Activated CD4-positive, CD25-positive, alpha-beta regulatory T cell treated with anti-CD3 and anti-CD28 coated beads, Interleukin-2, amount 50 U/mL, for 16 hours (primary cell): ENCODE data around the gene OR2V2.
"Not testable (repeated sequence)": the region's sequence is repeated elsewhere in the genome, so short reads cannot be mapped to it uniquely, and the experiment has no call there.

ENCODE experiments used
- DNase-seq: peaks from one replicate; pipeline ENCODE4 v3.0.0-alpha.2; 2020; ENCODE audit warnings: low read depth, low spot score

Gene OR2V2

GRCh38 chr5:181169459-181170236 is 22.3 kb downstream of the OR2V2 start:
- peak; percentile 59 for DNase-seq

- DNase-seq = no peak
These were observed 22.9 kb downstream of the OR2V2 start for GRCh38 chr5:181170237-181170825.

GRCh38 chr5:181170996-181171395 is 23.6 kb downstream of the OR2V2 start:
- DNase-seq = no peak

DNA sequence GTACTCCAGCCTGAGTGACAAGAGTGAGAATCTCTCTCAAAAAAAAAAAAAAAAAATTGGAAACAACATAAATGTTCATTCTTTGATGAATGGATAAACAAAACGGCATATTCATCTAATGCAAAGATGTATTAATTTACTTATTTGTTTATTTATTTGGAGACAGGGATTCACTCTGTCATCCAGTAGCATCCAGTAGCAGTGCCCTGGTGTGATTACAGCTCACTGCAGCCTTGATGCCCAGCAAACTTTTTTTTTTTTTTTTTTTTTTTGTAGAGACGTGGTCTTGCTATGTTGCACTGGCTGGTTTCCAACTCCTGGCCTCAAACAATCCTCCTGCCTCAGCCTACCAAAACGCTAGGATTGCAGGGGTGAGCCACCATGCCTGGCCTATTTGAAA is 24.4 kb downstream of the OR2V2 start:
- DNase-seq = no peak

GRCh38 chr5:181173027-181173419 is 25.6 kb downstream of the OR2V2 start:
- DNase-seq = no peak

DNA sequence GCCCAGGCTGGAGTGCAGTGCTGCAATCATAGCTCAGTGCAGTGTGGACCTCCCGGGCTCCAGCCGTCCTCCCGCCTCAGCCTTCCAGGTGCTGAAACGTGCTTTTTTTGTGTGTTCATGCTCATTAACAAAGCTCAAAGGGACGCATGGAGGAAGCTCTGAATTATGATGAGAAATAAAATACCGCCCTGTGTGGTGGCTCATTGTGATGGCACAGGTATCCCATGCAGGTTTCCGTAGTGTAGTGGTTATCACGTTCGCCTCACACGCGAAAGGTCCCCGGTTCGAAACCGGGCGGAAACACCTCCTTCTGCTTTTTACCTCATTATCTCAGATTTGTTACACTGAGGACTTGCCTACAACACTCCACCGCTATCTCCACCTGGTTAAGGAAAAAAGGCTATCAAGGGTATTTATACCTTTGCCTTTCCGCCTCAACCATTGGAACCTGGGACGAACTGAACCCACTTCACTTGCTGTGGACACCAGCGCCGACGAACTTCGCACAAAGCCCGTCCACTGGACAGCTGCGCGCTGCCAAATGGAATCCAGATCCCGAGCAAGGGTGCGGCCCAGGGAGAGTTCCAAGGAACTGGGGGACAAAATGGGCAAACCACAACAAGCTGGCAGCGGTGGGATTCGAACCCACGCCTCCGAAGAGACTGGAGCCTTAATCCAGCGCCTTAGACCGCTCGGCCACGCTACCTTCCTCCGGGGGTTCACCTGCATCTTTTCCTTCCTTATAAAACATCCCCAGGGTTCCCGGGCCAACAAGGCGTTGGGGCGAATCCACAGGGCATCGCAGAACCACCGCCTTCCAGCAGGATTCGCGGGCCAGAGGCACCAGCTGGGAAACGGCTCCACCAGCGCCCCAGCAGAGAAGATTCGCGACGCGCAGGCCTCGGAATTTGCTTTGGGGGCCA is 26.3 kb downstream of the OR2V2 start:
- DNase-seq = no peak

DNA sequence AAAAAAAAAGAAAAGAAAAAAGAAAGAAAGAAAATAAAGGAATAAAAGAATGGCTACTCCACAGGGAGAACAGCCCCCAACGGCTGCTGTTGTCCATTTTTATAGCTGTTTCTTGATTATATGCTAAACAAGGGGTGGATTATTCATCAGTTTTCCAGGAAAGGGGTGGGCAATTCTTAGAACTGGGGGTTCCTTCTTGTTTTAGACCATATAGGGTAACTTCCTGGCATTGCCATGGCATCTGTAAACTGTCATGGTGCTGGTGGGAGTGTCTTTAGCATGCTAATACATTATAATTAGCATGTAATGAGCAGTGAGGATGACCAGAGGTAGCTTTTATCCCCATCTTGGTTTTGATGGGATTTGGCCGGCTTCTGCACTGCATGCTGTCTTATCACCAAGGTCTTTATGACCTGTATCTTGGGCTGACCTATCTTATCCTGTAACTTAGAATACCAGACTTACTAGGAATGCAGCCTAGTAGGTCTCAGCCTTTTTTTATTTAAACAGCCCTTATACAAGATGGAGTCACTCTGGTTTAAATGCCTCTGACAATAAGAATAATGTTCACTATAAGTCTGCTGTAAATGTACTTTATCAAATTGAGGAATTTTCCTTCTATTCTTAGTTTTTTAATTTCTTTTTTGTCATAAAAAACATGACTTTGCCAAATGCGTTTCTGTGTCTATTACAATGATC is 29.0 kb downstream of the OR2V2 start:
- no peak for DNase-seq

GRCh38 chr5:181177559-181177958 is 30.2 kb downstream of the OR2V2 start:
- not testable (repeated sequence) for DNase-seq

DNA sequence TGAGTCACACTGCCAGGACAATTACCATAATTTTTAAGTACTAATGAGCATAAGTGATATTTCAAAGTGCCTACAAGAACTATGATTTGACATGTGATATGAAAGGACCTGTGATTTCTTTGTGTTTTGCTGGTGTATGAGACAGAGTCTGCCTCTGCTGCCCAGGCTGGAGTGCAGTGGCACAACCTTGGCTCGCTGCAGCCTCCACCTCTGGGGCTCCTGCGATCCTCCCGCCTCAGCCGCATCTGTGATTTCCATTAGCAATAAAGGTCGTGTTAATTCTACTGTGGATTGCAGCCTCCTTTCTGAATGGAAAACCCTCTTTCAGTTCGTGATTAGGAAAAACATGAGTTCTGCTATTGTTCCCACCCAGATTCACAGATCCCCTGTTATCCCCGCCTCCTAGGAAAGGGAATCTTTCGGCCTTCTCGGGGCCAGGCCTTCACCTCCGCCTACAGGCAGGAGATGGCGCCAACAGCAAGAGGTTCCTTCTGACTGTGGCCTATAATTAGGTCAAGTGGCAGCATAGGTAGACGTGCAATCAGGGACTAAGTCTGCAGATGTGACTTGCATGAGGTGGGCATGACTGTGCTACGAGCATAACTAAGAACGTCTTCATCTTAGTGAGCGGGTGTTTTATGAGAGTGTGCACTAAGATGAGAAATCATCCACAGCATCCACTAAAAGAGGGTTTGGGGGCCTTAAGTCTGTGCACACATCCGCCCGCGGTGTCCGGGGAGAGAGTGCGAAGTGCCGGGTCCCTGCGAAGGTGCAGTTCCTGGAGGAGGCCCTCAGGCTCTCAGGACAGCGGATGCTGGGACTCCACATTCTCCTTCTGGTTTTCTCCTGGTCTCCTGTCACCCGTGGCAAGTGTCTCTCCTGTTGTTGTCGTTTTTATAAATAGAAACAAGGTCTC is 34.5 kb downstream of the OR2V2 start:
- DNase-seq = no peak

DNA sequence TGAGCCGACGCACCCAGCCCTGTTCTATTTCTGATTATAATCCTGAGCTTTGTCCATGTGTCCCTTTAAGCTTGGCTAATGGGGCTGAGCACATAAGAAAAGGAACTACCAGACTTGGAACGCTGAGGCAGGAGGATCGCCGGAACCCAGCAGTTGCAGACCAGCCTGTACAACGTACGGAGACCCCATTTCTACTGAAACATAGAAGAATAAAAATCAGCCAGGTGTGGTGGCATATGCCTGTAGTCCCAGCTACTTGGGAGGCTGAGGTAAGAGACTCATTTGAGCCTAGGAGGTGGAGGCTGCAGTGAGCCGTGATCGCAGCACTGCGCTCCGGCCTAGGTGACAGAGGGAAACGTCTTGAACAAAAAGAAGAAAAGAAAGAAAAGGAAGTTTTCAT is 35.3 kb downstream of the OR2V2 start:
- DNase-seq = no peak

- no peak for DNase-seq
These were observed 37.4 kb downstream of the OR2V2 start for GRCh38 chr5:181184845-181185216.

DNA sequence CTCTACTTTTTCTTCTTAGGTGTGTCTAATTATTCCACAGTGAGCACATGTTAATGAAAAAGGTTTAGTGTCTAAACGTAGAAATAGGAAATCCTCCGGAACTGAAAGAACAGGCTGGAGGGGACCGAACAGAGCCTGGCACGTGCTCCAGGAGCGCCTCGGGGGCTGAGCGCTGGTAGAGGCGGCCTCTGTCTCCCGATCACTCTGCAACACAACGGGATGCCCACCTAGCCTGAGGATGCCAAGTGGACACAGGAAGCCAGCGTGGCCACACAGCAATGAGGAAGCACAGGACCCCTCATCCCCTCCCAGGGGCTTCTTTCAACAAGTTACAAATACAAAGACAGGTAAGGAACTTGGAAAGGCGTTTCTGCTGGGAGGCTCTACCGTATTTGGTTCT is 38.2 kb downstream of the OR2V2 start:
- no peak for DNase-seq

DNA sequence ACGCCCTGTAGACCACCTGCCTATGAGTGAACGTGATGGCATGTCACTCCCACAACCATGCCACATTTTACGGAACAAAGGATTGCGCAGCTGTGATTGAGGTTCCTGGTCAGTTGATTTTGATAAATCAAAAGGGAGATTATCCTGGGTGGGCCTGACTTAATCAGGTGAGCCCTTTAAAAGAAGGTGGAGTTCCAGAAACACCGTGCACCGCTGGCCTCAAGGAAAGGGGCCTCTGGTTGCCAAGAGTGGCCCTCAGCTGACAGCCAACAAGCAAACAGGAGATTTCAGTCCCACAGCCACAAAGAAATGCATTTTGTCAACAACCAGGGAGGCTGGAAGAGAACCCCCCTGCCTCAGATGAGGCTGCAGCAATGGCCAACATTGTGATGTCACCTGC is 38.6 kb downstream of the OR2V2 start:
- DNase-seq = no peak

DNA sequence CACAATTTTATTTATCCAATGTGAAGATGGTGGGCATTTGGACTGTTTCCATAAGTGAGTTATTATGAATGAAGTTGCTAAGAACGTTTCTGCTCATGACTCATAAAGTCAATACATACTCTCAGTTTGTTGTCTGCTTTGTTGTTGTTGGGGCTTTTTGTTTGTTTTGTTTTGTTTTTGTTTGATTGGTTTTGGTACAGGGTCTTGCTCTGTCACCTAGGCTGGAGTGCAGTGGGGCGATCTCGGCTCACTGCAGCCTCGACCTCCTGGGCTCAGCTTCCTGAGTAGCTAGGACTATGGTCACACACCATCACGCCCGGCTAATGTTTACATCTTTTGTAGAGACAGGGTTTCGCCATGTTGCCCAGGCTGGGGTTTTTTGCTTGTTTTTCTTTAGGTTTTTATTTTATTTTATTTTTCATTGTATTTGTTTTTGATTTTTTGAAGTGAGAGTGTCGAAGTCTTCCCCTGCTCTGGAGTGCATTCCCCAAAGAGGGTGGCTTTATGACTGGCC is 39.7 kb downstream of the OR2V2 start:
- no peak for DNase-seq

DNA sequence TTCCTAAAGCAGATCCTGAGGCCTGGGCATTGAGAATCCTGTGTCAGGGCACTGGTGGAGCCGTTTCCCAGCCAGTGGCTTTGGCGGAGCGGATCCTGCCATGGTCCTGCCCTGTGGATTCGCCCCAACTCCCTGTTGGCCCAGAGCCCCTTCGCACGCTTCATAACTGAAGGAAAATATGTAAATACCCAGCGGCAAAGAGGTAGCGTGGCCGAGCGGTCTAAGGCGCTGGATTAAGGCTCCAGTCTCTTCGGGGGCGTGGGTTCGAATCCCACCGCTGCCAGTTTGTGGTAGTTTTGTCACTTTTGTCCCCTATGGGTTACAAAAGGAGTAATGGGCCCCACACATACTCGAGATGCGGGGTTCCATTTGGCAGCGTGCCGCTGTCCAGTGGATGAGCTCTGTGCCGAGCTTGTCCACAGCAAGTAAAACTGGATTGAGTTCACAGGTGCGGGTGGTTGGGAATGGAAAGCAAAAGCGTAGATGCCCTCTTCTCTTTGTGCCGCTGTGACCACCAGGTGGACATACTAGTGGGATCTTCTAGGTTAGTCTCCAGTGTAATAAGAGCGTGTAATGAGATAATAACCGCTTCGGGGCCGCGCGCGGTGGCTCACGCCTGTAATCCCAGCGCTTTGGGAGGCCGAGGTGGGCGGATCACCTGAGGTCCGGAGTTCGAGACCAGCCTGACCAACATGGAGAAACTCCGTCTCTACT is 40.3 kb downstream of the OR2V2 start:
- no peak for DNase-seq

DNA sequence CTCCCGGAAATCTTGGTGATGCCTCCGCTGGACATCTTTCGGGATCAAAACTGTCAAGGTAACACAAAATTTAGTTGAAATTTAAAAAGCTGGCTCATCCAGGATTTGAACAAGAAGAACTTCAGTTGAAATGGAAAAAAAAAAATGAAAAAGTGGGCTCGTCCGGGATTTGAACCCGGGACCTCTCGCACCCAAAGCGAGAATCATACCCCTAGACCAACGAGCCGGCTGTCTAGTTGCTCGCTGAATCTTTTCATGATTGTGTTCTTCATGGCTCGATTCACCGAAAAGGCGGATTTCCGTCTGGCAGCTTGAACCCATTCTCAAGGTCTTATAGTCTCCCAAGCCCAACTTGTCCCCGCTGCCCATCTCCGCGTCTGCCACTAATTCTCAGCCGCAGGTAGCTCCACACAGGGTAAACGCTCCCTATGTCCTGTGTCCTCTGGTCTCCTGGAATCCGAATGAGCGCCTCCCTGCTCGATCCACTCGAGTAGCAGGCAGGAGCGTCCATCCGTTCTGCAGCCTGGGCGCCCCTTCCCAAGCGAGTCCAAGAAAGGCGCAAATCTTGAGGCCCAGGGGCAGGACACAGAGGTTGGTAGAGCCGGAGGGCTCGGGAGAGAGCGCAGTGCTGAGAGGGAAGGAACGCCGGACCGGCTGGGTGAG is 41.4 kb downstream of the OR2V2 start:
- peak; percentile 76 for DNase-seq

DNA sequence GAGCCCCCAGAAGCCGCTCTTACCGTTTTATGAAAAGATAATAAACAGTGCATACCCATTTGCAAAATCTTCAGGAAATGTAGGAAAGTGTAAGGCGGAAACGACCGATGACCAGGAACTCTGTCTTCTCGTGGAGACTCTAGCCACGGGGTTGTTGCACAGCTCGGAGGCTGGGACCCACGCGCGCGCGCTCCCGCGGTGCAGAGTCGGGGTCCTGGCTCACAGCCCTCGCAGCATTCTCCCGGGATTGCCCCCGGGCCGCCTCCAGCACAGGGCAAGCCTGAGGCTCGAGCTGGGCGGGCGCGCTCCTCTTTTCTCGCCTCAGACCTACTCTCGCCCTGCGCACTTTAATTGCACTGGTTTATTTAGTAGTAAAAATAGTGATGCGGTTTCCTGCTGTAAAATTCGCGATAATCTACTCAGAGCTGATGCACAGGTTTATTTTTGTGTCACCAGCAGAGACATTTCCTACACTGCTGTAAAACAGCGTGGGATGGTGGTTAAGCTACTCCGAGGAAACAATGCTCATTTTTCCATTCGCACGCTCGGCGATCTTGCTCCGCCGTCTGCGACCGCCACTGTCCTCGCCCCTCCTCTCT is 42.1 kb downstream of the OR2V2 start:
- no peak for DNase-seq

GRCh38 chr5:181189962-181190710 is 42.8 kb downstream of the OR2V2 start:
- no peak for DNase-seq
